ENCODE data around the gene PALS1. TPM values are rescaled to one million over a fixed set of nuclear protein-coding genes. Genes with fewer than 3 reads are reported as not detected.

PALS1 gene
- total and polyA plus RNA-seq, 2 donors (not counting 1 experiment from before 2014, with no cell fraction given), result 2.6 to 17.0 TPM

DNA sequence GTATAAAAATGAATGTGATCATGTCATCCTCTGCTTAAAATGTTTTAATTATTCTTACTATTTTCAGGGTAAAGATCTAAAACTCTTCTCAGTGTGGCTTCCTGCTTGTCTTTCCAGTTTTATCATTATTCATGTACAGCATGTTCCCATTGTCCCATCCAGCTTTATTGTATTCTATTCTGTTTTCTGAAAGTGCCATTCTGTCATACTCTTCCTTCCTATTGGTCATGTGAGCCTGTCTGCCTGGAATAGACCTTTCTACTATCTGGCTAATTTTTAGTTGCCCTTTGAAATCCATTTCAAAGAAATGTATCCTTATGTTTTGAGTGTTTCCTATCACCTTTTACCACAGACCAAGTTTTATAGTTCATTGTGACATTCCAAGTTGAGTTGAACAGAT lies 34.9 kb downstream of the PALS1 start:
- ChIA-PET POLR2A (no interaction called here), CTCF (interaction anchor here (3.0 kb wide), 1 partner anchor 10 kb away, joined by 16 read pairs; no protein-coding TSS in a partner anchor)
- peaks cover 0 to 4% (median 0%) of the 10 kb centered on the region in 3 donors for H3K9me3 ChIP-seq (ENCODE audit: control extremely low read depth in 1 of 3, control insufficient read depth in 2 of 3, insufficient read depth in 1 of 3, low read length in 2 of 3)
- H3K4me3 Mint-ChIP-seq, result no peak overlapping the region
- H3K4me1 ChIP-seq (ENCODE audit: control insufficient read depth in 2 of 2, insufficient read depth in 2 of 2, low read length in 2 of 2), result no peaks in the 10 kb centered on the region
- no peak overlapping the region for H2AFZ ChIP-seq (ENCODE audit: insufficient read depth, low read depth, low read length, poor library complexity, severe bottlenecking)
- H3K36me3 ChIP-seq (replicated peaks in 1 of 2; ENCODE audit: control extremely low read depth in 1 of 2, control insufficient read depth in 1 of 2, extremely low read depth in 1 of 2, insufficient read depth in 2 of 2, low read length in 1 of 2), result peaks cover 0 to 4% of the 10 kb centered on the region in 2 experiments
- H3K4me3 ChIP-seq (ENCODE audit: control extremely low read depth in 1 of 5, extremely low read depth in 1 of 5, insufficient read depth in 1 of 5, low read depth in 2 of 5, low read length in 4 of 5), result no peak overlapping the region
- no peaks in the 10 kb centered on the region for H3K27me3 Mint-ChIP-seq
- no peaks in the 10 kb centered on the region for H3K9me3 Mint-ChIP-seq (ENCODE audit: insufficient read depth)
- peaks cover 5% of the 10 kb centered on the region for H3K79me2 ChIP-seq (ENCODE audit: control insufficient read depth, insufficient read depth, low read length)
- intact Hi-C loops (cut with micrococcal nuclease), result no loop called here
- no peak for TF ChIP-seq EZH2 (IDR thresholded peaks at IDR 0.05; ENCODE audit: borderline replicate concordance, insufficient read depth, low read depth, low read length, poor library complexity, severe bottlenecking)
- TF ChIP-seq, protein P1, sequence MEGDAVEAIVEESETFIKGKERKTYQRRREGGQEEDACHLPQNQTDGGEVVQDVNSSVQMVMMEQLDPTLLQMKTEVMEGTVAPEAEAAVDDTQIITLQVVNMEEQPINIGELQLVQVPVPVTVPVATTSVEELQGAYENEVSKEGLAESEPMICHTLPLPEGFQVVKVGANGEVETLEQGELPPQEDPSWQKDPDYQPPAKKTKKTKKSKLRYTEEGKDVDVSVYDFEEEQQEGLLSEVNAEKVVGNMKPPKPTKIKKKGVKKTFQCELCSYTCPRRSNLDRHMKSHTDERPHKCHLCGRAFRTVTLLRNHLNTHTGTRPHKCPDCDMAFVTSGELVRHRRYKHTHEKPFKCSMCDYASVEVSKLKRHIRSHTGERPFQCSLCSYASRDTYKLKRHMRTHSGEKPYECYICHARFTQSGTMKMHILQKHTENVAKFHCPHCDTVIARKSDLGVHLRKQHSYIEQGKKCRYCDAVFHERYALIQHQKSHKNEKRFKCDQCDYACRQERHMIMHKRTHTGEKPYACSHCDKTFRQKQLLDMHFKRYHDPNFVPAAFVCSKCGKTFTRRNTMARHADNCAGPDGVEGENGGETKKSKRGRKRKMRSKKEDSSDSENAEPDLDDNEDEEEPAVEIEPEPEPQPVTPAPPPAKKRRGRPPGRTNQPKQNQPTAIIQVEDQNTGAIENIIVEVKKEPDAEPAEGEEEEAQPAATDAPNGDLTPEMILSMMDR (IDR thresholded peaks at IDR 0.05), result no peak
- no peaks in the 10 kb centered on the region for H4K20me1 ChIP-seq (ENCODE audit: control insufficient read depth, insufficient read depth, low read length, poor library complexity, severe bottlenecking)
- DNase-seq (no peak), ATAC-seq (ENCODE audit: low read depth) (no peak)
- H3K27ac ChIP-seq (ENCODE audit: low read length in 2 of 2), result no peak overlapping the region
- H3K9ac ChIP-seq (ENCODE audit: low read length), result no peak overlapping the region
- H3K27me3 ChIP-seq (replicated peaks in 1 of 4; ENCODE audit: control extremely low read depth in 1 of 4, control insufficient read depth in 3 of 4, insufficient read depth in 4 of 4, low read length in 3 of 4), result no peaks in the 10 kb centered on the region
- H3K27ac Mint-ChIP-seq, result no peak overlapping the region
- peaks cover 3% of the 10 kb centered on the region for H3K4me1 Mint-ChIP-seq
- H3K4me2 ChIP-seq (replicated peaks; ENCODE audit: low read depth, low read length, poor library complexity, severe bottlenecking), result no peak overlapping the region

DNA sequence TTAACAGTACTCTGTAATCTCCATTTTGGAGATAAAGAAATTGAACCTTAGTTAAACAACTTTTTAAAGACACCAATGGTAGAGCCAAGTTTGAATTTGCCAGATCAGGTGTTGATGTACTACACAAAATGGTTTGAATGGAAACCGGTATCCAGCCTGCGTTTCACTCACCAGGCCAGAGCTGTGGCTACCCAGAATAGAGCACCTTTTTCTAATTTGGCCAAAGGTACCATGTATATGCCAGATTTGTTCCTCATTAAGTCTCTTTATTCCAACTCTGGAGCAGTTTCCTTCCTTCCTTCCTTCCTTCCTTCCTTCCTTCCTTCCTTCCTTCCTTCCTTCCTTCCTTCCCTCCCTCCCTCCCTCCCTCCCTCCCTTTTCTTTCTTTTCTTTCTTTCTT lies 39.3 kb downstream of the PALS1 start:
- H3K4me1 ChIP-seq (ENCODE audit: control insufficient read depth in 2 of 2, insufficient read depth in 2 of 2, low read length in 2 of 2), result no peaks in the 10 kb centered on the region
- H3K27ac ChIP-seq (ENCODE audit: low read length in 2 of 2), result no peak overlapping the region
- no peak for ATAC-seq (ENCODE audit: low read depth)

More for the DNA sequence above, 39.3 kb downstream of the PALS1 start:
- Mint-ChIP-seq H3K27ac (no peak overlapping the region), H3K4me1 (peaks cover 3% of the 10 kb centered on the region), H3K4me3 (no peak overlapping the region), H3K9me3 (ENCODE audit: insufficient read depth) (no peaks in the 10 kb centered on the region), H3K27me3 (no peaks in the 10 kb centered on the region)
- ChIA-PET CTCF (no interaction called here), POLR2A (no interaction called here)
- no peak for TF ChIP-seq EZH2 (IDR thresholded peaks at IDR 0.05; ENCODE audit: borderline replicate concordance, insufficient read depth, low read depth, low read length, poor library complexity, severe bottlenecking)
- TF ChIP-seq, protein P1 (IDR thresholded peaks at IDR 0.05), result no peak
- no peaks in the 10 kb centered on the region for H3K79me2 ChIP-seq (ENCODE audit: control insufficient read depth, insufficient read depth, low read length)
- DNase-seq, result no peak
- H3K4me3 ChIP-seq (ENCODE audit: control extremely low read depth in 1 of 5, extremely low read depth in 1 of 5, insufficient read depth in 1 of 5, low read depth in 2 of 5, low read length in 4 of 5), result no peak overlapping the region
- no peaks in the 10 kb centered on the region for H3K9me3 ChIP-seq (ENCODE audit: control extremely low read depth in 1 of 3, control insufficient read depth in 2 of 3, insufficient read depth in 1 of 3, low read length in 2 of 3)
- intact Hi-C loops (cut with micrococcal nuclease), result no loop called here
- no peaks in the 10 kb centered on the region for H4K20me1 ChIP-seq (ENCODE audit: control insufficient read depth, insufficient read depth, low read length, poor library complexity, severe bottlenecking)
- no peak overlapping the region for H3K9ac ChIP-seq (ENCODE audit: low read length)
- H3K27me3 ChIP-seq (replicated peaks in 1 of 4; ENCODE audit: control extremely low read depth in 1 of 4, control insufficient read depth in 3 of 4, insufficient read depth in 4 of 4, low read length in 3 of 4), result no peaks in the 10 kb centered on the region
- no peak overlapping the region for H2AFZ ChIP-seq (ENCODE audit: insufficient read depth, low read depth, low read length, poor library complexity, severe bottlenecking)
- WGBS (ENCODE audit: insufficient coverage), result 100% methylated on average over 2 of the region's 2 CpGs
- H3K4me2 ChIP-seq (replicated peaks; ENCODE audit: low read depth, low read length, poor library complexity, severe bottlenecking), result no peak overlapping the region
- H3K36me3 ChIP-seq (replicated peaks in 1 of 2; ENCODE audit: control extremely low read depth in 1 of 2, control insufficient read depth in 1 of 2, extremely low read depth in 1 of 2, insufficient read depth in 2 of 2, low read length in 1 of 2), result no peaks in the 10 kb centered on the region
